DND-41 (cell line): ENCODE data around the gene ARTN.

Experiments
- ATAC-seq: fragments of 200-7000 bp; cut with Tn5 transposase; 3 replicates; pipeline ENCODE4 v1.9.1; 2021; ENCODE audit warnings: low read depth; ENCODE audit not compliant: insufficient read depth
- DNase-seq: peaks from one replicate; pipeline ENCODE4 v3.0.0-alpha.2; 2020
- H2AFZ ChIP-seq: 2 replicates; pipeline ENCODE4 v1.6.0; 2012; ENCODE audit warnings: low read depth, low read length
- H3K27ac ChIP-seq: 2 replicates; pipeline ENCODE4 v1.5.1; 2012; ENCODE audit warnings: low read length, inconsistent platforms
- H3K27me3 ChIP-seq: fragments of 200-600 bp; sonication (generic); 2 replicates; pipeline ENCODE4 v1.6.0; 2012; ENCODE audit warnings: low read length, mild to moderate bottlenecking, inconsistent platforms; ENCODE audit not compliant: insufficient read depth, poor library complexity
- H3K36me3 ChIP-seq: 2 replicates; pipeline ENCODE4 v1.5.1; 2012; ENCODE audit warnings: low read length, inconsistent platforms; ENCODE audit not compliant: insufficient read depth
- H3K4me1 ChIP-seq: 2 replicates; pipeline ENCODE4 v1.5.1; 2012; ENCODE audit warnings: mild to moderate bottlenecking, low read length; ENCODE audit not compliant: insufficient read depth
- H3K4me2 ChIP-seq: 2 replicates; pipeline ENCODE4 v1.6.0; 2012; ENCODE audit warnings: mild to moderate bottlenecking, moderate library complexity, low read length, inconsistent platforms; ENCODE audit not compliant: insufficient read depth
- H3K4me3 ChIP-seq, 2 experiments: fragments of 200-600 bp in 1 of 2; shearing (Covaris generic) in 1 of 2; 2 replicates each; pipeline ENCODE4 v1.5.1; 2012 to 2016; ENCODE audit warnings: inconsistent platforms in 2 of 2, low read length in 2 of 2, mild to moderate bottlenecking in 2 of 2, low read depth in 1 of 2, moderate library complexity in 1 of 2
- H3K79me2 ChIP-seq: 2 replicates; pipeline ENCODE4 v1.6.0; 2012; ENCODE audit warnings: low read length, inconsistent platforms; ENCODE audit not compliant: insufficient read depth
- H3K9ac ChIP-seq: 2 replicates; pipeline ENCODE4 v1.6.0; 2012; ENCODE audit warnings: low read depth, mild to moderate bottlenecking, inconsistent platforms, low read length, moderate library complexity
- H3K9me3 ChIP-seq: 2 replicates; pipeline ENCODE4 v1.5.1; 2012; ENCODE audit warnings: low read length, moderate library complexity, mild to moderate bottlenecking, inconsistent platforms; ENCODE audit not compliant: insufficient read depth, severe bottlenecking
- H4K20me1 ChIP-seq: 2 replicates; pipeline ENCODE4 v1.6.0; 2012; ENCODE audit warnings: low read length; ENCODE audit not compliant: insufficient read depth
- EZH2 ChIP-seq: IDR thresholded peaks from 3 replicates; pipeline ENCODE4 v1.6.1; 2012; ENCODE audit warnings: borderline replicate concordance, low read depth, mild to moderate bottlenecking, moderate library complexity, low read length, inconsistent platforms; ENCODE audit not compliant: severe bottlenecking
- TF ChIP-seq, protein P1 (sequence below): IDR thresholded peaks from 2 replicates; pipeline ENCODE4 v1.5.1; 2012; ENCODE audit warnings: borderline replicate concordance, low read length, moderate library complexity, mild to moderate bottlenecking; ENCODE audit not compliant: poor library complexity, severe bottlenecking; ENCODE audit errors: extremely low read depth

Gene ARTN

GRCh38 chr1:43890815-43891214 lies 42.8 kb upstream of the ARTN start:
- H3K4me1 ChIP-seq, result no peaks in the 10 kb centered on the region
- no peak overlapping the region for H3K9ac ChIP-seq
- H3K4me2 ChIP-seq, result no peak overlapping the region
- H2AFZ ChIP-seq, result no peak overlapping the region
- H3K27me3 ChIP-seq, result no peaks in the 10 kb centered on the region
- H3K27ac ChIP-seq, result no peak overlapping the region
- DNase-seq (no peak), ATAC-seq (no peak)
- H3K4me3 ChIP-seq, result no peak overlapping the region
- peaks cover 16% of the 10 kb centered on the region; the same call in 1 of the 2 replicates for H3K36me3 ChIP-seq
- TF ChIP-seq EZH2, result no peak
- TF ChIP-seq, protein P1, sequence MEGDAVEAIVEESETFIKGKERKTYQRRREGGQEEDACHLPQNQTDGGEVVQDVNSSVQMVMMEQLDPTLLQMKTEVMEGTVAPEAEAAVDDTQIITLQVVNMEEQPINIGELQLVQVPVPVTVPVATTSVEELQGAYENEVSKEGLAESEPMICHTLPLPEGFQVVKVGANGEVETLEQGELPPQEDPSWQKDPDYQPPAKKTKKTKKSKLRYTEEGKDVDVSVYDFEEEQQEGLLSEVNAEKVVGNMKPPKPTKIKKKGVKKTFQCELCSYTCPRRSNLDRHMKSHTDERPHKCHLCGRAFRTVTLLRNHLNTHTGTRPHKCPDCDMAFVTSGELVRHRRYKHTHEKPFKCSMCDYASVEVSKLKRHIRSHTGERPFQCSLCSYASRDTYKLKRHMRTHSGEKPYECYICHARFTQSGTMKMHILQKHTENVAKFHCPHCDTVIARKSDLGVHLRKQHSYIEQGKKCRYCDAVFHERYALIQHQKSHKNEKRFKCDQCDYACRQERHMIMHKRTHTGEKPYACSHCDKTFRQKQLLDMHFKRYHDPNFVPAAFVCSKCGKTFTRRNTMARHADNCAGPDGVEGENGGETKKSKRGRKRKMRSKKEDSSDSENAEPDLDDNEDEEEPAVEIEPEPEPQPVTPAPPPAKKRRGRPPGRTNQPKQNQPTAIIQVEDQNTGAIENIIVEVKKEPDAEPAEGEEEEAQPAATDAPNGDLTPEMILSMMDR, result no peak
- no peaks in the 10 kb centered on the region for H3K9me3 ChIP-seq
- H3K79me2 ChIP-seq, result no peaks in the 10 kb centered on the region
- no peaks in the 10 kb centered on the region for H4K20me1 ChIP-seq

- no peaks in the 10 kb centered on the region for H4K20me1 ChIP-seq
- no peak overlapping the region for H3K9ac ChIP-seq
- H3K4me3 ChIP-seq, result no peak overlapping the region
- H3K79me2 ChIP-seq, result no peaks in the 10 kb centered on the region
- DNase-seq, result no peak
- H2AFZ ChIP-seq, result no peak overlapping the region
- TF ChIP-seq, protein P1, result no peak
- TF ChIP-seq EZH2, result no peak
- peaks cover 23% of the 10 kb centered on the region for H3K36me3 ChIP-seq
- H3K4me1 ChIP-seq, result no peaks in the 10 kb centered on the region
- no peak overlapping the region for H3K4me2 ChIP-seq
- H3K9me3 ChIP-seq, result no peaks in the 10 kb centered on the region
- no peak overlapping the region for H3K27ac ChIP-seq
- no peaks in the 10 kb centered on the region for H3K27me3 ChIP-seq
- ATAC-seq, result no peak
Observed at GRCh38 chr1:43893006-43893405, 40.6 kb upstream of the ARTN start.

DNA sequence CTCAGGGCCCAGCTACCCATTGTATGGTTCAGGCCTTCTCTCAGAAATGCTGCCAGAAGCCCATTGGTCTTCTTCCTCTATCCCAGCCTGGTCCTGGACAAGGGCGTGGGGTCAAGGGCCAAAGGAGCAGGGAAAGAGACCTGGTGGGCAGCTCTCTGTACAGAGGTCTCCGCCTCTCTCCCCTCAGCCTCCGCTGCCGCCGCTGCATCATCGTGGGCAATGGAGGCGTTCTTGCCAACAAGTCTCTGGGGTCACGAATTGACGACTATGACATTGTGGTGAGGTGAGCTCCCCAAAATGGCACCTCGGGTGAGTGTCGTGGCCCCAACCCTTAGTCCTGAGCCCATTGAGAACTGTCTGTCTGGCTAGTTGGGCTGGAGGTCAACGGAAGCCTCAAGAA lies 34.6 kb upstream of the ARTN start:
- H3K27ac ChIP-seq, result no peak overlapping the region
- no peak overlapping the region for H3K4me2 ChIP-seq
- H3K4me1 ChIP-seq, result no peaks in the 10 kb centered on the region
- H3K79me2 ChIP-seq, result no peaks in the 10 kb centered on the region
- DNase-seq, result no peak
- no peak overlapping the region for H2AFZ ChIP-seq
- 0 out of 2 replicates have a peak, but pooled peaks cover 3% of the 10 kb centered on the region for H4K20me1 ChIP-seq
- H3K9me3 ChIP-seq, result no peaks in the 10 kb centered on the region
- ATAC-seq, result no peak
- no peak overlapping the region for H3K9ac ChIP-seq
- H3K27me3 ChIP-seq, result no peaks in the 10 kb centered on the region
- peaks cover 40% of the 10 kb centered on the region for H3K36me3 ChIP-seq
- TF ChIP-seq EZH2, result no peak
- TF ChIP-seq, protein P1, result no peak
- H3K4me3 ChIP-seq, result no peak overlapping the region

DNA sequence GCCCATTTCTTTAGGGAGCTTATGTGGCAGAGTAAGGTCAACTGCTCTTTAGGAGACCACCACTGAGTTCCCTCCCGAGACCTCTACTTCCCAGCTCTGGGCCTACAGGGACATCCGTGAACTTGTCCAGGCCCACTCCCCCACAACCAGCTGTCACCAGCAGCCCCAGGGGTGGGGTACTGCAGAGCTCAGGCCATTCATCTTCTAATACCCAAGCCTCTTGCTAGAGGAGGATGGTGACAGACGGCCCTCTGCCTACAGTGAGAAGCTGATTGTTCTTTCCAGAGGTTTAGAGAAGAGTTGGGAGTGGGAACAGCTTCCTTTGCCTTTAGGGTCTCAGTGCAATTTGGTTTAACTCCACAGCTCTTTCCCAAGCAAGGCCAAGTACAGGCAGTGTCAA lies 33.2 kb upstream of the ARTN start:
- no peak for DNase-seq
- TF ChIP-seq, protein P1, result no peak
- no peak for TF ChIP-seq EZH2
- no peak for ATAC-seq
- Histone ChIP-seq H3K36me3 (peaks cover 26% of the 10 kb centered on the region), H3K4me1 (no peaks in the 10 kb centered on the region), H3K9ac (no peak overlapping the region), H3K27me3 (no peaks in the 10 kb centered on the region), H3K4me2 (no peak overlapping the region), H3K79me2 (no peaks in the 10 kb centered on the region), H3K9me3 (no peaks in the 10 kb centered on the region), H3K27ac (no peak overlapping the region), H2AFZ (no peak overlapping the region), H3K4me3 (no peak overlapping the region), H4K20me1 (0 out of 2 replicates have a peak, but pooled peaks cover 3% of the 10 kb centered on the region)
